ENCODE data around the gene EDDM13.

EDDM13 gene

DNA sequence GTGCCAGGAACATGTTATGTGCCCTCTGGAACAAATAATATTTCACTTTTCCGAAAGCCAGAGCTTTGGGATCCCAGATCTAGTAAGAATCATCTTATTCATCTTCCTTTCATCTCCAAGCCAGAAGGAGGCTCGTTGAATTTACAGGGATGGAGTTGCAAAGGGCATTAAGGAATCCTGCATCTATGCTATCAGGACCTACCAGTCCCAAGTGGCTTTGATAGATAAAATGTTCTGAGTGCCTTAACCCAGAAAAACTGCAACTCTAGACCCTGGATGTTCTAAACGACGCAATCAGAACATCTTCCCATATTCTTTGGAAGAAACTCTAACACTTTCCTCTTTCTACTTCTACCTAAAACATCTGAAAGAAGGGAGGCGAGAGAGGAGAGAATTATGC is 9.2 kb upstream of the EDDM13 start:
- no peak overlapping the region for H3K4me3 ChIP-seq (ENCODE audit: low read depth, low read length)
- peaks cover 2% of the 10 kb centered on the region for H3K27me3 ChIP-seq (ENCODE audit: control insufficient read depth, insufficient read depth, low read length)
- H3K36me3 ChIP-seq (ENCODE audit: control insufficient read depth, insufficient read depth, low read length), result no peaks in the 10 kb centered on the region
- H3K4me1 ChIP-seq (ENCODE audit: control insufficient read depth, insufficient read depth, low read length), result no peaks in the 10 kb centered on the region
- H3K9ac ChIP-seq (ENCODE audit: low read depth, low read length), result no peak overlapping the region
- no peaks in the 10 kb centered on the region for H3K9me3 ChIP-seq (ENCODE audit: control insufficient read depth, insufficient read depth, low read length)

DNA sequence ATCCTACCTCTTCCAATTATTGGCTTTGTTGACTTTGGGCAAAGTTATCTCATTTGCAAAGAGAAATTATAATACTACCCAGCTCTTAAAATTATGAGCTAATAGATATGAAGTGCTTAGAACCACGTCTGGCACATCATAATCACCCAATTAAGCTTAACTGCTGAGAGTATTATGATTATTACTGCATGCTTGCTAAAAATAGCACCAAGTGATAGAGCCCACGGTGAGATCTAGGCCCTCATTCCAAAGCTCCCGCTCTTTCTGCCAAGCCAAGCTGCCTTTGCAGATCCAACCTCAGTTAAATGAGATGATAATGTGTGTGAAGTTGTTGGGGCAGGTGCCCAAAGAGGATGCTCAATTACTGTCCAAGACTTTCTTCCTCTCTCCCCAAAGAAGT is 6.5 kb upstream of the EDDM13 start:
- no peaks in the 10 kb centered on the region for H3K36me3 ChIP-seq (ENCODE audit: control insufficient read depth, insufficient read depth, low read length)
- no peak overlapping the region for H3K4me3 ChIP-seq (ENCODE audit: low read depth, low read length)

GRCh38 chr19:56269348-56269747 is 3.2 kb upstream of the EDDM13 start:
- H3K9ac ChIP-seq (ENCODE audit: low read depth, low read length), result no peak overlapping the region
- no peak overlapping the region for H3K4me3 ChIP-seq (ENCODE audit: low read depth, low read length)
- H3K9me3 ChIP-seq (ENCODE audit: control insufficient read depth, insufficient read depth, low read length), result no peaks in the 10 kb centered on the region
- H3K4me1 ChIP-seq (ENCODE audit: control insufficient read depth, insufficient read depth, low read length), result no peaks in the 10 kb centered on the region
- H3K27me3 ChIP-seq (ENCODE audit: control insufficient read depth, insufficient read depth, low read length), result peaks cover 2% of the 10 kb centered on the region
- H3K36me3 ChIP-seq (ENCODE audit: control insufficient read depth, insufficient read depth, low read length), result no peaks in the 10 kb centered on the region

More for the DNA sequence above, 6.5 kb upstream of the EDDM13 start:
- H3K9ac ChIP-seq (ENCODE audit: low read depth, low read length), result no peak overlapping the region
- H3K27me3 ChIP-seq (ENCODE audit: control insufficient read depth, insufficient read depth, low read length), result peaks cover 2% of the 10 kb centered on the region
- H3K4me1 ChIP-seq (ENCODE audit: control insufficient read depth, insufficient read depth, low read length), result no peaks in the 10 kb centered on the region
- no peaks in the 10 kb centered on the region for H3K9me3 ChIP-seq (ENCODE audit: control insufficient read depth, insufficient read depth, low read length)

GRCh38 chr19:56270676-56271075 is 1.9 kb upstream of the EDDM13 start:
- Histone ChIP-seq H3K9ac (ENCODE audit: low read depth, low read length) (no peak overlapping the region), H3K27me3 (ENCODE audit: control insufficient read depth, insufficient read depth, low read length) (peaks cover 2% of the 10 kb centered on the region), H3K9me3 (ENCODE audit: control insufficient read depth, insufficient read depth, low read length) (no peaks in the 10 kb centered on the region), H3K4me3 (ENCODE audit: low read depth, low read length) (no peak overlapping the region), H3K4me1 (ENCODE audit: control insufficient read depth, insufficient read depth, low read length) (no peaks in the 10 kb centered on the region), H3K36me3 (ENCODE audit: control insufficient read depth, insufficient read depth, low read length) (no peaks in the 10 kb centered on the region)

- Histone ChIP-seq H3K9me3 (ENCODE audit: control insufficient read depth, insufficient read depth, low read length) (no peaks in the 10 kb centered on the region), H3K36me3 (ENCODE audit: control insufficient read depth, insufficient read depth, low read length) (no peaks in the 10 kb centered on the region), H3K4me1 (ENCODE audit: control insufficient read depth, insufficient read depth, low read length) (no peaks in the 10 kb centered on the region), H3K9ac (ENCODE audit: low read depth, low read length) (no peak overlapping the region), H3K4me3 (ENCODE audit: low read depth, low read length) (no peak overlapping the region), H3K27me3 (ENCODE audit: control insufficient read depth, insufficient read depth, low read length) (peaks cover 2% of the 10 kb centered on the region)
These were observed 1.4 kb upstream of the EDDM13 start for GRCh38 chr19:56271151-56271550.

- Histone ChIP-seq H3K27me3 (ENCODE audit: control insufficient read depth, insufficient read depth, low read length) (no peaks in the 10 kb centered on the region), H3K4me3 (ENCODE audit: low read depth, low read length) (no peak overlapping the region), H3K36me3 (ENCODE audit: control insufficient read depth, insufficient read depth, low read length) (no peaks in the 10 kb centered on the region), H3K9me3 (ENCODE audit: control insufficient read depth, insufficient read depth, low read length) (no peaks in the 10 kb centered on the region), H3K9ac (ENCODE audit: low read depth, low read length) (no peak overlapping the region), H3K4me1 (ENCODE audit: control insufficient read depth, insufficient read depth, low read length) (no peaks in the 10 kb centered on the region)
These were observed 1.1 kb downstream of the EDDM13 start for GRCh38 chr19:56273563-56274117.

- Histone ChIP-seq H3K4me1 (ENCODE audit: control insufficient read depth, insufficient read depth, low read length) (no peaks in the 10 kb centered on the region), H3K27me3 (ENCODE audit: control insufficient read depth, insufficient read depth, low read length) (no peaks in the 10 kb centered on the region), H3K4me3 (ENCODE audit: low read depth, low read length) (no peak overlapping the region), H3K36me3 (ENCODE audit: control insufficient read depth, insufficient read depth, low read length) (no peaks in the 10 kb centered on the region), H3K9me3 (ENCODE audit: control insufficient read depth, insufficient read depth, low read length) (no peaks in the 10 kb centered on the region), H3K9ac (ENCODE audit: low read depth, low read length) (no peak overlapping the region)
These were observed 10.3 kb downstream of the EDDM13 start for GRCh38 chr19:56282809-56283208.

DNA sequence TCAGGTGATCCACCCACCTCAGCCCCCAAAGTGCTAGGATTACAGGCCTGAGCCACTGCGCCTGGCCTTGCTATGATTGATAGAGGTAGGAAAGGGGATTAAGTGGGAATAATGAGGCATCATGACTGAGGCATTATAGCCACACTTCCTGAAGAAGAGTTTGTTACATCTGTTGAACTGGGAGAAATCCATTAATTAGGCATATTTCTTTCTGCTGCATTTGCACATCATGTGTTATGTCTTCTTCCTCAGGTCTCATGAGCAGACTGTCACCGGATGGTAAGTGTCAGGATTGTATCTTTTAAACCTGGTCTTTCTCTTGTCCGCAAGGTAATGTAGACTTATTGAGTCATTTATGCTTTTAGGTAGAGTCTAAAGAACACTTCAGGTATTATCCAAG is 12.2 kb downstream of the EDDM13 start:
- no peaks in the 10 kb centered on the region for H3K36me3 ChIP-seq (ENCODE audit: control insufficient read depth, insufficient read depth, low read length)
- H3K4me3 ChIP-seq (ENCODE audit: low read depth, low read length), result no peak overlapping the region
- H3K9me3 ChIP-seq (ENCODE audit: control insufficient read depth, insufficient read depth, low read length), result no peaks in the 10 kb centered on the region
- no peak overlapping the region for H3K9ac ChIP-seq (ENCODE audit: low read depth, low read length)
- no peaks in the 10 kb centered on the region for H3K27me3 ChIP-seq (ENCODE audit: control insufficient read depth, insufficient read depth, low read length)
- H3K4me1 ChIP-seq (ENCODE audit: control insufficient read depth, insufficient read depth, low read length), result no peaks in the 10 kb centered on the region

GRCh38 chr19:56290104-56290503 is 17.6 kb downstream of the EDDM13 start:
- no peaks in the 10 kb centered on the region for H3K9me3 ChIP-seq (ENCODE audit: control insufficient read depth, insufficient read depth, low read length)
- H3K27me3 ChIP-seq (ENCODE audit: control insufficient read depth, insufficient read depth, low read length), result no peaks in the 10 kb centered on the region
- no peak overlapping the region for H3K9ac ChIP-seq (ENCODE audit: low read depth, low read length)
- no peak overlapping the region for H3K4me3 ChIP-seq (ENCODE audit: low read depth, low read length)
- H3K36me3 ChIP-seq (ENCODE audit: control insufficient read depth, insufficient read depth, low read length), result no peaks in the 10 kb centered on the region
- no peaks in the 10 kb centered on the region for H3K4me1 ChIP-seq (ENCODE audit: control insufficient read depth, insufficient read depth, low read length)

- no peaks in the 10 kb centered on the region for H3K9me3 ChIP-seq (ENCODE audit: control insufficient read depth, insufficient read depth, low read length)
- no peaks in the 10 kb centered on the region for H3K27me3 ChIP-seq (ENCODE audit: control insufficient read depth, insufficient read depth, low read length)
- H3K4me3 ChIP-seq (ENCODE audit: low read depth, low read length), result no peak overlapping the region
- H3K4me1 ChIP-seq (ENCODE audit: control insufficient read depth, insufficient read depth, low read length), result no peaks in the 10 kb centered on the region
- no peaks in the 10 kb centered on the region for H3K36me3 ChIP-seq (ENCODE audit: control insufficient read depth, insufficient read depth, low read length)
- H3K9ac ChIP-seq (ENCODE audit: low read depth, low read length), result no peak overlapping the region
These were observed 19.3 kb downstream of the EDDM13 start for GRCh38 chr19:56291867-56292266.

GRCh38 chr19:56294549-56294948 is 22.0 kb downstream of the EDDM13 start:
- Histone ChIP-seq H3K4me3 (ENCODE audit: low read depth, low read length) (no peak overlapping the region), H3K27me3 (ENCODE audit: control insufficient read depth, insufficient read depth, low read length) (no peaks in the 10 kb centered on the region), H3K9ac (ENCODE audit: low read depth, low read length) (no peak overlapping the region), H3K36me3 (ENCODE audit: control insufficient read depth, insufficient read depth, low read length) (no peaks in the 10 kb centered on the region), H3K4me1 (ENCODE audit: control insufficient read depth, insufficient read depth, low read length) (no peaks in the 10 kb centered on the region), H3K9me3 (ENCODE audit: control insufficient read depth, insufficient read depth, low read length) (no peaks in the 10 kb centered on the region)

DNA sequence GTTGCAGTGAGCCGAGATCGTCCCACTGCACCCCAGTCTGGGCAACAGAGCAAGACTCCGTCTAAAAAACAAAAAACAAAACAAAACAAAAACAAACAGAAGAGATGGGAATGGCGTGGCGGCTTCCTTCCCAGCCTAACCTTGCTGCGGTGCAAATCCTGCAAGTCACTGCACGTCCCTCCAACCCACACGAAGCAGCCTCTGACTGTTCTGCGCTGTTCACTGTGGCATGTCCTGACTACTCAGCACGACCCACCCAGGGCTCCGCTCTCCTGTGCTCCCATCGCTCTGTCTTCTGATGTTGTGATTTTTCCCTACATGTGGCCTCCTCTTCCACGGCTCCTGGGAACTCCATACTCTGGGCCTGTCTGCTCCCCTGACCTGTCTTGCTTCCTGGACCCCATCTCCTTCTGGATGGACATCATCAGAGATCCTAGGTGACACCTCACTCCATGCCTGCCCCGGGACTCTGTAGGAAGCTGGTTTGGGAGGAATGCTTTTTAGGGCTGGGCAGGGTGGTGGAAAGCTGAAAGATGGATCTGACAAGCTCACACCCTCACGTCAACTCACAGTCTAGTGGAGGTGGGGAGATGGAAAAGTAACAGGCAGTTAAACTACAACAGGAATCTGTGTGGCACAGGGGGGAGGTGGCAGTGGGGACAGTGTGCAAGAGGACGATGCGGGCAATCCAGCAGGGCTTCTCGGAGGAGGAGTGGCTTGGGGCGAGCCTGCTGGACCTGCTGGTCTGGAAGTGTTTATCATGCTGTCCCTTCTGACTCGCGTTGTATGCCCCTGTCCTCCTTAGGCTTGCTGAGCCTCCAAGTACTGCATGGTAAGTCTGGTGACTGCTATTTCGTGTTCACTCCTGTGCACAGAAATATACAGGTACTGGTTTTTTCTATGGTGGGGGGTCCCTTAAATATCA is 23.2 kb downstream of the EDDM13 start:
- H3K36me3 ChIP-seq (ENCODE audit: control insufficient read depth, insufficient read depth, low read length), result no peaks in the 10 kb centered on the region
- H3K4me3 ChIP-seq (ENCODE audit: low read depth, low read length), result no peak overlapping the region
- no peak overlapping the region for H3K9ac ChIP-seq (ENCODE audit: low read depth, low read length)
- no peaks in the 10 kb centered on the region for H3K4me1 ChIP-seq (ENCODE audit: control insufficient read depth, insufficient read depth, low read length)
- no peaks in the 10 kb centered on the region for H3K27me3 ChIP-seq (ENCODE audit: control insufficient read depth, insufficient read depth, low read length)
- H3K9me3 ChIP-seq (ENCODE audit: control insufficient read depth, insufficient read depth, low read length), result no peaks in the 10 kb centered on the region
